GM12878 (cell line): ENCODE measurements around the gene GPI.

Source experiments
- CHD4 ChIP-seq: fragments of 200-600 bp; sonication (generic); IDR thresholded peaks from 2 replicates; pipeline ENCODE4 v1.6.1; 2016; ENCODE audit warnings: mild to moderate bottlenecking
- EZH2 ChIP-seq: IDR thresholded peaks from 2 replicates; pipeline ENCODE4 v1.6.1; 2012; ENCODE audit warnings: low read depth, mild to moderate bottlenecking, control low read depth, inconsistent platforms, low read length, borderline replicate concordance; ENCODE audit not compliant: control insufficient read depth
- LARP7 ChIP-seq: fragments of 450-650 bp; IDR thresholded peaks from 2 replicates; pipeline ENCODE4 v1.6.1; 2017; ENCODE audit warnings: mild to moderate bottlenecking
- POLR2AphosphoS5 ChIP-seq: IDR thresholded peaks from 2 replicates; pipeline ENCODE4 v1.6.1; 2011; ENCODE audit warnings: mild to moderate bottlenecking, low read length, inconsistent platforms
- SREBF2 ChIP-seq: IDR thresholded peaks from 2 replicates; pipeline ENCODE4 v1.6.1; 2012; ENCODE audit warnings: mild to moderate bottlenecking, low read length
- TF ChIP-seq, protein P1 (sequence below), 3 experiments: IDR thresholded peaks in 2 of 3; conservative IDR thresholded peaks in 1 of 3; 2 replicates each; pipeline ENCODE4 v1.5.1; 2011; ENCODE audit warnings: low read depth in 3 of 3, low read length in 3 of 3, mild to moderate bottlenecking in 3 of 3, control low read depth in 2 of 3, moderate library complexity in 2 of 3, inconsistent platforms in 1 of 3, mixed read lengths in 1 of 3; ENCODE audit not compliant: control insufficient read depth in 2 of 3, insufficient read depth in 1 of 3; ENCODE audit errors: extremely low read depth in 1 of 3
- TF ChIP-seq, protein P2 (sequence below): fragments of 450-650 bp; formaldehyde crosslinking; IDR thresholded peaks from 2 replicates; pipeline ENCODE4 v1.5.0; 2022; ENCODE audit warnings: mild to moderate bottlenecking, missing genetic modification characterization

DNA sequence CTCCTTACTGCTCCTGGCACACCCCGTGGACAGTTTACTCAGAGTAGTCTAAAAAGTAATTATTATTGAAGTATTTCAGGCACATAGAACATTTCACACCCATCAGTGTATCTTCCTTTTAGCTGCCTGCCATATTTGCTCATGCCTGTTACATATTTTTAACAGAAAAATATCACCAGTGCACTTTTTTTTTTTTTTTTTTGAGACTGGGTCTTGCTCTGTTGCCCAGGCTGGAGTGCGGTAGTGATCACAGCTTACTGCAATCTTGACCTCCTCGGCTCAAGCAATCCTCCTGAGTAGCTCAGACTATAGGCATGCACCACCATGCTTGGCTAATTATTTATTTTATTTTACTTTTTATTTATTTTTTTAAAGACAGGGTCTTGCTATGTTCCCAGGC, 40.7 kb upstream of the GPI start:
- TF ChIP-seq, protein P1, sequence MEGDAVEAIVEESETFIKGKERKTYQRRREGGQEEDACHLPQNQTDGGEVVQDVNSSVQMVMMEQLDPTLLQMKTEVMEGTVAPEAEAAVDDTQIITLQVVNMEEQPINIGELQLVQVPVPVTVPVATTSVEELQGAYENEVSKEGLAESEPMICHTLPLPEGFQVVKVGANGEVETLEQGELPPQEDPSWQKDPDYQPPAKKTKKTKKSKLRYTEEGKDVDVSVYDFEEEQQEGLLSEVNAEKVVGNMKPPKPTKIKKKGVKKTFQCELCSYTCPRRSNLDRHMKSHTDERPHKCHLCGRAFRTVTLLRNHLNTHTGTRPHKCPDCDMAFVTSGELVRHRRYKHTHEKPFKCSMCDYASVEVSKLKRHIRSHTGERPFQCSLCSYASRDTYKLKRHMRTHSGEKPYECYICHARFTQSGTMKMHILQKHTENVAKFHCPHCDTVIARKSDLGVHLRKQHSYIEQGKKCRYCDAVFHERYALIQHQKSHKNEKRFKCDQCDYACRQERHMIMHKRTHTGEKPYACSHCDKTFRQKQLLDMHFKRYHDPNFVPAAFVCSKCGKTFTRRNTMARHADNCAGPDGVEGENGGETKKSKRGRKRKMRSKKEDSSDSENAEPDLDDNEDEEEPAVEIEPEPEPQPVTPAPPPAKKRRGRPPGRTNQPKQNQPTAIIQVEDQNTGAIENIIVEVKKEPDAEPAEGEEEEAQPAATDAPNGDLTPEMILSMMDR (IDR thresholded peaks at IDR 0.05 in 2 of 3, conservative IDR thresholded peaks at IDR 0.05 in 1 of 3; ENCODE audit: control insufficient read depth in 2 of 3, extremely low read depth in 1 of 3, insufficient read depth in 1 of 3, low read depth in 3 of 3, low read length in 3 of 3) = no peak
- no peak for TF ChIP-seq POLR2AphosphoS5
- no peak for TF ChIP-seq CHD4
- TF ChIP-seq EZH2 = no peak
- TF ChIP-seq LARP7 = no peak
- TF ChIP-seq, protein P2, sequence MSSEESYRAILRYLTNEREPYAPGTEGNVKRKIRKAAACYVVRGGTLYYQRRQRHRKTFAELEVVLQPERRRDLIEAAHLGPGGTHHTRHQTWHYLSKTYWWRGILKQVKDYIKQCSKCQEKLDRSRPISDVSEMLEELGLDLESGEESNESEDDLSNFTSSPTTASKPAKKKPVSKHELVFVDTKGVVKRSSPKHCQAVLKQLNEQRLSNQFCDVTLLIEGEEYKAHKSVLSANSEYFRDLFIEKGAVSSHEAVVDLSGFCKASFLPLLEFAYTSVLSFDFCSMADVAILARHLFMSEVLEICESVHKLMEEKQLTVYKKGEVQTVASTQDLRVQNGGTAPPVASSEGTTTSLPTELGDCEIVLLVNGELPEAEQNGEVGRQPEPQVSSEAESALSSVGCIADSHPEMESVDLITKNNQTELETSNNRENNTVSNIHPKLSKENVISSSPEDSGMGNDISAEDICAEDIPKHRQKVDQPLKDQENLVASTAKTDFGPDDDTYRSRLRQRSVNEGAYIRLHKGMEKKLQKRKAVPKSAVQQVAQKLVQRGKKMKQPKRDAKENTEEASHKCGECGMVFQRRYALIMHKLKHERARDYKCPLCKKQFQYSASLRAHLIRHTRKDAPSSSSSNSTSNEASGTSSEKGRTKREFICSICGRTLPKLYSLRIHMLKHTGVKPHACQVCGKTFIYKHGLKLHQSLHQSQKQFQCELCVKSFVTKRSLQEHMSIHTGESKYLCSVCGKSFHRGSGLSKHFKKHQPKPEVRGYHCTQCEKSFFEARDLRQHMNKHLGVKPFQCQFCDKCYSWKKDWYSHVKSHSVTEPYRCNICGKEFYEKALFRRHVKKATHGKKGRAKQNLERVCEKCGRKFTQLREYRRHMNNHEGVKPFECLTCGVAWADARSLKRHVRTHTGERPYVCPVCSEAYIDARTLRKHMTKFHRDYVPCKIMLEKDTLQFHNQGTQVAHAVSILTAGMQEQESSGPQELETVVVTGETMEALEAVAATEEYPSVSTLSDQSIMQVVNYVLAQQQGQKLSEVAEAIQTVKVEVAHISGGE = no peak
- no peak for TF ChIP-seq SREBF2
